NT2/D1 (cell line): ENCODE data around the gene FBXL20.

Source experiments
- SUZ12 ChIP-seq: IDR thresholded peaks from 2 replicates; pipeline ENCODE4 v1.6.1; 2011; ENCODE audit not compliant: insufficient read length, insufficient read depth; ENCODE audit errors: extremely low read depth
- YY1 ChIP-seq: IDR thresholded peaks from 2 replicates; pipeline ENCODE4 v1.6.1; 2011; ENCODE audit not compliant: insufficient read length, insufficient read depth
- ZNF274 ChIP-seq: IDR thresholded peaks from 2 replicates; pipeline ENCODE4 v1.6.1; 2011; ENCODE audit warnings: mild to moderate bottlenecking, low read depth, low read length

DNA sequence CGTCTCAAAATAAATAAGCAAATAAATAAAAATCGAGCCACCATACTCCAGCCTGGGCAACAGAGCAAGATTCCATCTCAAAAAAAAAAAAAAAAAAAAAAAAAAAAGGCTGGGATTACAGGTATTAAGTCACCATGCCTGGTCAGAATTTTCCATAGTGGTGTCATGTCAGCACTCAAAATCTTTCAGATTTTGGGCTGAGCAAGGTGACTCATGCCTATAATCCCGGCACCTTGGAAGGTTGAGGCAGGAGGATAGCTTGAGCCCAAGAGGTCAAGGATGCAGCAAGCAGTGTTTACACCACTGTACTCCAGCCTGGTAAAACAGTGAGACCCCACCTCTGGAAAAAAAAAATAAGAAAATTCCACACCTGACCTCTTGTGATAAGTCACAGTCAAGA, 52.2 kb downstream of the FBXL20 start:
- TF ChIP-seq SUZ12 (no peak), ZNF274 (no peak), YY1 (no peak)
